ENCODE data around the gene VCAN.

The VCAN gene

DNA sequence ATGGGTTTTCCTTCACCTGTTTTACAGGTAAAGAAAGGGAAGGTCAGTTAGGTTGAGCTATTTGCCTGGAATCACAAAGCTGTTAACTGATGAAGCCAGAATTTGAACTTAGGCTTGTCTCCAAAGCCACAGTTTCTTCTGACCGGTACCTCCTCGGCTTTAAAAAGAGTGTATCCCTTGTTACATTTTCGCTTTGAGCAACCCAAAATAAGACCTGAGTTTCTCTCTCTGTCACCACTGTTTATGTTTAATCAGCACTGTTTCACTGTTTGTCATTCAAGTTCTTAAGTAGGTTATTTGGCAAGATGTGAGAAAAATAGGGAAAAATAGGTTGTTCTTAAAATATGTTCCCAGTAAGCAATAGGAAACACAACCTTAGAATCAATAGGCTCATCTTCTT is 84.6 kb downstream of the VCAN start:
- Mint-ChIP-seq H3K4me1 (ENCODE audit: low read depth in 2 of 2) (no peaks in the 10 kb centered on the region), H3K9me3 (no peaks in the 10 kb centered on the region), H3K36me3 (ENCODE audit: insufficient read depth) (no peaks in the 10 kb centered on the region), H3K27ac (no peak overlapping the region), H3K4me3 (no peak overlapping the region), H3K27me3 (peaks cover 0 to 10% of the 10 kb centered on the region in 2 donors)
- ATAC-seq (replicated peaks) = no peak
- DNase-seq = no peak

DNA sequence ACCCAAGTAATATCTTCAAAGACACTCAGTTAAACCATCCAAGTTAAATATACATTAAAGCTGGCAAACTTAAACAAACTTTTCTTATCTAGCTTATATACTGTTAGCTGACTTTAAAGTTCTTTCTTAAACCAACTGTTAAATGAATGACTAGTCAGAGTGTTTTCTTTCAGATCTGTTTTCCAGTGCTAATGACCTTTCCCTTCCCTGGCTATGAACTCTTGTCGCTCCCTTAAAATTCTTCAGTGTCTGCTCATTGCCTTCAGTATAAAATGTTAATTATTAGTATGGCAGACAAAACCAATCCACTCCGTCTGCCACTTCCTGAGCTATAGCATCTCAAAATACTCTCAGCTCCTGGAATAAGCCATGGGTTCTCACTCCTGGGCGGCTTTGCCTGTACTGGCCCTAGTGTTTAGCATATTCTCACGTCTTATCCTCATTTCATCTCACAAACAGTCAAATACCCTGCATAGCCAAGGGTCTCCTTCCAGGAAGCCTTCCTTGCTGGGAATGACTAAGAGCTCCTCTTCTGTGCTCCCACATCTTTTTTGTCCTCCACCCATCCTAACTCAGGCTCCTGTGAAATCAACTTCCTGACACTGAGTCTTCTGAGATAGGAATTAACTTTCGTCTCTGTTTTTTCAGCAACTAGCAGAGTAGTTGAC is 87.7 kb downstream of the VCAN start:
- DNase-seq (no peak), ATAC-seq (replicated peaks) (no peak)
- no peaks in the 10 kb centered on the region for H3K4me1 Mint-ChIP-seq (ENCODE audit: low read depth in 2 of 2)
- H3K4me3 Mint-ChIP-seq = no peak overlapping the region
- H3K36me3 Mint-ChIP-seq (ENCODE audit: insufficient read depth) = no peaks in the 10 kb centered on the region
- H3K27ac Mint-ChIP-seq = no peak overlapping the region
- no peaks in the 10 kb centered on the region for H3K9me3 Mint-ChIP-seq
- peaks cover 0 to 27% of the 10 kb centered on the region in 2 donors for H3K27me3 Mint-ChIP-seq

DNA sequence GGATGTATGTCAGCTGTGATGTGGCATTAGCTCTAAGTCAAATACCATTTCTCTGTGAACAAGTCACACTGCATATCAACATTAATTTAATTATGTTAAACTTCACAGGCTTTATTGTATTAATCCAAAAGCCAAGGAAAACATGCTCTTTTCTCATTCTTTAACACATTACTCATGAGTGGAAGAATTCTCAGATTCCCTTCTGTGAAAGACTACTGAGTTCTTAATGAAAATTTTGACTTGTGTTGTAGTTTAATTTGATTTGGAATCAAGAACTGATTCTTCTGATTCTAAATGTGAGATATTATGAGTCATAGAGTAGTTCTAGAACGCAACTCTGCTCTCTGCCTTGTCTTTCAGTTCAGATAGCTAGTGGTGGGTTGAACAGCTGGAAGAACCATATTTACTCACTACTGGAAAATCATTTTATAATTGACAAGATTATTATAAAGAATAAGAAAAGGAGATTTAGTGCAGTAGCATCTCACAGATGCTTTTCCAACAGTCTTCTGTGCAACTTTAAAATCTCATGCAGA is 90.6 kb downstream of the VCAN start:
- peaks cover under 1% of the 10 kb centered on the region for H3K36me3 Mint-ChIP-seq (ENCODE audit: insufficient read depth)
- ATAC-seq (replicated peaks) = no peak
- H3K9me3 Mint-ChIP-seq = no peaks in the 10 kb centered on the region
- peaks cover 8 to 36% of the 10 kb centered on the region in 2 donors for H3K27me3 Mint-ChIP-seq
- no peak overlapping the region for H3K4me3 Mint-ChIP-seq
- no peak overlapping the region for H3K27ac Mint-ChIP-seq
- H3K4me1 Mint-ChIP-seq (ENCODE audit: low read depth in 2 of 2) = no peaks in the 10 kb centered on the region
- DNase-seq = no peak

DNA sequence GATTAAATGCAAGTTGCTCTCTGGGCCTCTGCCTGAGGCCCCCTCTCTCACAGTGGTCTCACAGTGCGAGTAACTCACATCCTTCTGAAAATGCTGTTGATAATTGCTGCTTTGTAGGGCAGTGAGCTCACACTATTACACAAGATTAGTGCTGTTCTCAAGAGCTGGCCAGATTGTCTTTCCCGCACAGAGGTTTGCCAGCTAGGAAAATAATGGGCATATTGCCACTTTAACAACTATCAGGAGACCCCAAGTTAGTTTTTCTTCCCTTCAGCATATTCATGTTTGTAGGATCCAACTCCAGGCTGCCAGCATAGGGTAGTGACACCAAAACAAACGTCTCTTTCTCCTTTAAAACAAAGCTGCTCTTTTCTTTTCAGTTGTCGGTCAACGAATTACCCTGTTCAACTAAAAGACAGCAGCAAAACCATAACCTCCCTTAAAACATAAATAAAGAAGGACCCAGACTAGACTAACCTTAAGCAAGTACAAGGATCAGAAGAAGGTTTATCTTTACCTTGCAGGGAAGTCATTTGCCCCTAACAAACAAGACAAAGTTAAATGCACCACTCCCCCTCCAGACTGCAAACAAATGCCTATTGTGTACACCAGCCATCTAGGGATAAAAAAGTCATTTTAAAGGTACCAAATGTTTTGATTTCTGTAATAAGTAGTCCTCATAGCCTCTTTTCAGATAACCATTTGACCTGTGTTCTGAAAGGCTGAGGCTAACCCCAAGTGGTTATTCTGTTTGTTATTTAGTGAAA is 91.4 kb downstream of the VCAN start:
- H3K4me1 Mint-ChIP-seq (ENCODE audit: low read depth in 2 of 2) = no peaks in the 10 kb centered on the region
- H3K27ac Mint-ChIP-seq = no peak overlapping the region
- no peaks in the 10 kb centered on the region for H3K9me3 Mint-ChIP-seq
- H3K27me3 Mint-ChIP-seq = peaks cover 8 to 36% of the 10 kb centered on the region in 2 donors
- H3K36me3 Mint-ChIP-seq (ENCODE audit: insufficient read depth) = peaks cover 3% of the 10 kb centered on the region
- DNase-seq (no peak), ATAC-seq (replicated peaks) (no peak)
- H3K4me3 Mint-ChIP-seq = no peak overlapping the region

DNA sequence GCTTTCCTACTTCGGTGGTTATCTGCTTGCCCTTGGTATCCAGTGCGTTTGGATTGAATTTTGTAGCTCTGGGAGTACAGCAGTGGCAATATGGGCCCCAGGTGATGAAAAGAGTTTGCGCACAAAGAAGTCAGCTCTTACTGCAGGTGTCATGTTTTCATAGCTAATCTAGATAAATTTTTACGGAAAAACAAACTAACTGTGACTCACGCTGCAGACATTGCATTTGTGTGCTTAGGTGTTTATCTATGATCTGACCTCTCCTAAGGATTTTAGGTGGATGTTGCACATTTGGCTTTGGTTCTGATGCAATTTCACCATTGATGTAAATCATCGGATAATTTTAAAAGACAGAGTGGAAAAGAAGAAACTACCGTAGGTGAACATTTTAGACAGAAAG is 92.1 kb downstream of the VCAN start:
- peaks cover 8 to 36% of the 10 kb centered on the region in 2 donors for H3K27me3 Mint-ChIP-seq
- no peaks in the 10 kb centered on the region for H3K4me1 Mint-ChIP-seq (ENCODE audit: low read depth in 2 of 2)
- H3K36me3 Mint-ChIP-seq (ENCODE audit: insufficient read depth) = peaks cover 3% of the 10 kb centered on the region
- ATAC-seq (replicated peaks) (no peak), DNase-seq (no peak)
- no peaks in the 10 kb centered on the region for H3K9me3 Mint-ChIP-seq
- no peak overlapping the region for H3K27ac Mint-ChIP-seq
- H3K4me3 Mint-ChIP-seq = no peak overlapping the region

DNA sequence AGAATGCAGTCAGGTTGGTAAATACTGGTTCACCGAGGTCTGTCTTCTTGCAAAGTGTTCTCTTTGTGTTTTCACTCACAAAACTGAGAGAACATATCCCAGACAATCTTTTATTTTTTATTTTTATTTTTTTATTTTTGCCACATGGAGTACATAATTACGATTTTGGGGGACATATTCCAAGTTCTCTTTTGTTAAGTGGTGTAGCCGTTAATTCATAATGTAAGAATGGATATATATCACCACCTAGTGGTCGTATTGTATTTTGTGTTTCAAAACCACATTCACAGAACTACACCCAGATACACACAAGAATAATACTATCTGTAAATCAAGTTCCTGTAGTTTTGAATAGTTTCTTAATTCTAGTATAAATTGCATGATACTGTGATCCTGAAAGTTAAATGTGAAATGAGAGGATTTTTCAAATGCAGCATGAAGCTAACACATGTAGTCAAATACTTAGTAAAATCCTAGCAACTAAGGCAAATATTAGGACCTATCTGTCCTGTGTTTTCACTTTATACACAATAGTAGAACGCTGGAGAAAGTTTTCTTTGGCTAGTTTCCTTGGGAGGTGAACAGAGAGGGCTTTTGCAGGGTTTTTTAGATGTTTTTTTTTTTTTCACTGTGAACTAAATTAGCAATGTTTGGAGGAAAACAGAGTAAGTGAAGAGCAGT is 92.7 kb downstream of the VCAN start:
- Mint-ChIP-seq H3K27ac (no peak overlapping the region), H3K9me3 (no peaks in the 10 kb centered on the region), H3K27me3 (peaks cover 8 to 36% of the 10 kb centered on the region in 2 donors), H3K4me3 (no peak overlapping the region), H3K36me3 (ENCODE audit: insufficient read depth) (peaks cover 3% of the 10 kb centered on the region), H3K4me1 (ENCODE audit: low read depth in 2 of 2) (no peaks in the 10 kb centered on the region)
- no peak for ATAC-seq (replicated peaks)
- DNase-seq = no peak

DNA sequence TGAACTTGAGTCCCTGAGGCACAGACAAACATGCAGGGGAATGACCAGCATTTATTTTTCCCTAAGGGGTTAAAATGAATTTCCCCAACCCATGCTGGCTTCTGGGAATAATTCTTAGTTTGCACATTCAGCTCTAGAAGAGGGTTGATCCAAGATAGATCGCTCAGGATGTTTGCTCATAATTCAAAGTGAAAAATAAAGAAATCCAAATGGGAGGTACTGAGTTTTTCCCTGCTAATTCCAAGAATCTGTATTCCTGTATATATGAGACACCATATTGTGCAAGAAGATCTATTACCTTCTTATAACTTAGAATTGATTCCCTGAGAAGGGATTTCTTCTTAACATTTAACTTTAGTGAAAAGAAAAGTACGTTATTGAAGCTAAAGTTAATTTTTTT is 96.2 kb downstream of the VCAN start:
- Mint-ChIP-seq H3K27me3 (peaks cover 8 to 23% of the 10 kb centered on the region in 2 donors), H3K9me3 (no peaks in the 10 kb centered on the region), H3K27ac (no peak overlapping the region), H3K4me1 (ENCODE audit: low read depth in 2 of 2) (no peaks in the 10 kb centered on the region), H3K4me3 (no peak overlapping the region), H3K36me3 (ENCODE audit: insufficient read depth) (peaks cover 3% of the 10 kb centered on the region)
- DNase-seq (no peak), ATAC-seq (replicated peaks) (no peak)

DNA sequence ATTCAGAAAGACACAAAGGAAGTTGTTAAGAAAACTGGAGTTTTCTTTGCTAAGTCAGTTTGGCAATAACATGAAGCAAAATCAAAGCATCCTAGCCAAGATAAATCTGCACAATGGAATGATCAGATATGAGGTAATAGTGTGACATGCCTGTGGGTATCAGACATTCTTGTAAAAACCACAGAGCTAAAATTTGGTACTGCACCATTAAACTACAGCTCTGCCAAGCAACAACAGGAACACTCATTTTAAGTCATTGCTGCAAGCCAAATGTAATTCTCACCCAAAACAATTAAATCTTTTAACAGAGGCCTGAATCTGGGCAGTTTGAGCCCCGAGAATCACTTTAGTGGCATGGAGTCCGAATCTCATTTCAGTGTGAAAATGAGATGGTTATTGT is 96.6 kb downstream of the VCAN start:
- no peak for DNase-seq
- H3K9me3 Mint-ChIP-seq = no peaks in the 10 kb centered on the region
- no peak for ATAC-seq (replicated peaks)
- H3K4me1 Mint-ChIP-seq (ENCODE audit: low read depth in 2 of 2) = no peaks in the 10 kb centered on the region
- H3K4me3 Mint-ChIP-seq = no peak overlapping the region
- H3K36me3 Mint-ChIP-seq (ENCODE audit: insufficient read depth) = peaks cover 3% of the 10 kb centered on the region
- H3K27ac Mint-ChIP-seq = no peak overlapping the region
- H3K27me3 Mint-ChIP-seq = peaks cover 8 to 18% of the 10 kb centered on the region in 2 donors

DNA sequence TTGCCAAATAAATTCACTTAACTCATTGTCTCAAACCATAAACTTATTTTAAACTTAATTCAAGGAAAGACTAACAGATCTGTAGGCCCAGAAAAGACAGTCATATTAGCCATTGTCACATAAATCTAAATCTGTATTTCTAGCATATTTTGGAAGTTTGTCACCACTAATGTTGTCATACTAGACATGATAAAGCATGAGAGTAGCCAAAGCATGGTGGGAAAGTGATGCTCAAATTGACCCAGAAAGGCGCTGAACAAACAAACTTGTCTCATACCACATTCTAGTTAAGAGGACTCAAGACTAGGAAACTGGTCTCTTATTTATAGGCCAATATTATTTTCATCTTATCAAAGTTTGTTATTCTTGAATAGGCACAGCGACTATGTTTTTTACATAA is 99.4 kb downstream of the VCAN start:
- ATAC-seq (replicated peaks) = no peak
- Mint-ChIP-seq H3K4me1 (ENCODE audit: low read depth in 2 of 2) (no peaks in the 10 kb centered on the region), H3K27me3 (peaks cover 8 to 9% of the 10 kb centered on the region in 2 donors)

DNA sequence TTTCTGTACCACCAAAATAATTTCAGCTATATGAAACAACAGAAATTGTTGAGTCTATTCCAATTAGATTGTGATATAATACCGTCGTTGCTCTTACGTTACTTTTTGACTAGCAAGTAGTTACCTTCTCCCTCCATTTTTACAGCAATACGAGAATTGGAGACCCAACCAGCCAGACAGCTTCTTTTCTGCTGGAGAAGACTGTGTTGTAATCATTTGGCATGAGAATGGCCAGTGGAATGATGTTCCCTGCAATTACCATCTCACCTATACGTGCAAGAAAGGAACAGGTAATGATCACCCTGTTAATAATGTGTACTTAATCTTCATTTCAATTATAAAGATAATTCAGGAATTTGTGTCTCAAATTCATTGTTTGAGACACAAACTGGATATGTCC is 100.7 kb downstream of the VCAN start:
- Mint-ChIP-seq H3K4me3 (no peak overlapping the region), H3K36me3 (ENCODE audit: insufficient read depth) (peaks cover under 1% of the 10 kb centered on the region), H3K9me3 (no peaks in the 10 kb centered on the region), H3K27ac (no peak overlapping the region), H3K27me3 (no peaks in the 10 kb centered on the region), H3K4me1 (ENCODE audit: low read depth in 2 of 2) (no peaks in the 10 kb centered on the region)
- DNase-seq (no peak), ATAC-seq (replicated peaks) (no peak)

More for the DNA sequence above, 99.4 kb downstream of the VCAN start:
- Mint-ChIP-seq H3K4me3 (no peak overlapping the region), H3K9me3 (no peaks in the 10 kb centered on the region), H3K27ac (no peak overlapping the region), H3K36me3 (ENCODE audit: insufficient read depth) (peaks cover 3% of the 10 kb centered on the region)
- DNase-seq = no peak

DNA sequence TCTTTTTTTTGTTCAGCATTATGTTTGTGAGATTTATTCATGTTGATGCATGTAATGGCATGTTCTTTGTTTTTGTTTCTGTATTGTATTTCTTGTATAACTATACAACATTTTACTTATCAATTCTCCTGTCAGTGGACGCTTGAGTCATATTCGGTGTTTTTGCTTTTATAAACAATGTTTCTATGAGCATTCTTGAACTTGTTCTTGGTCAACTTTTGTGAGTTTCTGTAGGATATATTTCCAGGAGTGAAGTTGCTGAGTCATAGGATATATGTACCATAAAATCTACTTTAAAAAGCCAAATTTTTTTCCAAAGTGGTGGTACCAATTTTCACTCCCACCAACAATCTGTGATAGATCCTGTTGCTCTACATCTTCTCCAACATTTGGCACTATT is 104.8 kb downstream of the VCAN start:
- H3K36me3 Mint-ChIP-seq (ENCODE audit: insufficient read depth) = peaks cover 2% of the 10 kb centered on the region
- no peak for ATAC-seq (replicated peaks)
- DNase-seq = no peak
- H3K27ac Mint-ChIP-seq = no peak overlapping the region
- no peaks in the 10 kb centered on the region for H3K4me1 Mint-ChIP-seq (ENCODE audit: low read depth in 2 of 2)
- no peaks in the 10 kb centered on the region for H3K27me3 Mint-ChIP-seq
- no peak overlapping the region for H3K4me3 Mint-ChIP-seq
- no peaks in the 10 kb centered on the region for H3K9me3 Mint-ChIP-seq

DNA sequence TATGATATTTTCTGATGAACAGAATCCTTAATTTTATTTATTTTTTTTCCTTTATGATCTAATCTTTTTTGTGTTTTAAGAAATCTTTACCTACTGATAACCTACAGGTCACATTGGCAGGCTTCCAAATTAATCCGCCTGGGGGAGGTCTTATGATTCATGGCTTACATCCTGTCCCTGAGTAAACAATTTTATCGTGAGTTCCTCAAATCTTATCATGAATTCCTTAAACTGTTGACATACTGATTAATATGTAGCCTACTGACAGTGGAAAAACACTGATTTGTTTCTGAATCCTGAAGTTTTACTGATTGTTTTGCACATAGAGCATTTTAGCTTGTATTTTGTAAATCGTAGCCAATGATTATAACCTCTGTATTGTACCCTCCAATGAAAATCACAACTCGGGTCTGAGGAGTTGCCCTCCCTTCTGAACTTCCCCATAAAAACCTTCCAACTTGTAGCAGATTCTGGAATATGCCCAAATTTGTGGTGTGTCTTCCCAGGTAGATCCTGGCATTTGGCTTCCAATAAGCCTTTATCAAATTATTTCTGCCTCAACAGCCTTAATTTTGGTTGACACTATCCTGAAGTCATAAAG is 105.6 kb downstream of the VCAN start:
- Mint-ChIP-seq H3K4me1 (ENCODE audit: low read depth in 2 of 2) (no peaks in the 10 kb centered on the region), H3K4me3 (no peak overlapping the region), H3K27me3 (no peaks in the 10 kb centered on the region), H3K9me3 (no peaks in the 10 kb centered on the region), H3K27ac (no peak overlapping the region), H3K36me3 (ENCODE audit: insufficient read depth) (peaks cover 2% of the 10 kb centered on the region)
- no peak for ATAC-seq (replicated peaks)
- DNase-seq = no peak

DNA sequence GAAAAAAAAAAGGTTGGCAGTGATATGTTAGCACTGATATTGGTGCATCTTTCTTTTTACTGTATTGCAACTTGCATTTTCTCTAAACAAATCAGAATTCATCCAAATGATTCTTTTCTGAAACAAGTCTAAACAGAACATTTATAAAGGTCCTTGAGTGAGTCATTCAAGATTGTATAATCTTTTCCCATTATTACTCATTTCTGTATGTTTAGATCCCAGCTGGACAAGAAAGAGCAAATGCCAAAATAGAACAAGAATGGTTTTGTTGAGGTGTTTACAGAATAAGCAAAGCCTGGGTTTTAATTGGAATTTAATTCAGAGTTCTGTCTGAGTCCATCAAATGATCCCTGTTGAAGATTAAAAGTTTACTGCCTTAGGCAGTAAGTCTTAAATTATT is 112.3 kb downstream of the VCAN start:
- H3K27me3 Mint-ChIP-seq = no peaks in the 10 kb centered on the region
- no peaks in the 10 kb centered on the region for H3K4me1 Mint-ChIP-seq (ENCODE audit: low read depth in 2 of 2)
- H3K27ac Mint-ChIP-seq = no peak overlapping the region
- H3K4me3 Mint-ChIP-seq = no peak overlapping the region
- no peaks in the 10 kb centered on the region for H3K36me3 Mint-ChIP-seq (ENCODE audit: insufficient read depth)
- ATAC-seq (replicated peaks) (no peak), DNase-seq (no peak)
- no peaks in the 10 kb centered on the region for H3K9me3 Mint-ChIP-seq
